SK-N-SH treated with all-trans-retinoic acid at 6 μM for 48 hours (cell line): ENCODE data around the gene STK32B.

Experiments
- ARNTL ChIP-seq: fragments of 450-650 bp; formaldehyde crosslinking; IDR thresholded peaks from 2 replicates; pipeline ENCODE4 v1.5.0; 2020; ENCODE audit warnings: low read depth, mild to moderate bottlenecking, moderate library complexity, borderline replicate concordance
- CREB5 ChIP-seq: fragments of 250-450 bp; sonication (Bioruptor Pico); IDR thresholded peaks from 2 replicates; pipeline ENCODE4 v1.5.1; 2020; ENCODE audit warnings: low read depth, mild to moderate bottlenecking, moderate library complexity
- CSDC2 ChIP-seq: fragments of 250-450 bp; sonication (Bioruptor Pico); IDR thresholded peaks from 2 replicates; pipeline ENCODE4 v1.5.0; 2020; ENCODE audit warnings: mild to moderate bottlenecking, moderate library complexity
- PATZ1 ChIP-seq: fragments of 250-450 bp; sonication (Bioruptor Pico); IDR thresholded peaks from 2 replicates; pipeline ENCODE4 v1.8.0; 2020; ENCODE audit warnings: mild to moderate bottlenecking, moderate library complexity, borderline replicate concordance
- RARB ChIP-seq: fragments of 250-450 bp; sonication (Bioruptor Pico); IDR thresholded peaks from 2 replicates; pipeline ENCODE4 v1.8.0; 2021; ENCODE audit warnings: mild to moderate bottlenecking, moderate library complexity
- SNAI2 ChIP-seq: fragments of 250-450 bp; sonication (Bioruptor Pico); IDR thresholded peaks from 2 replicates; pipeline ENCODE4 v1.5.0; 2020; ENCODE audit warnings: mild to moderate bottlenecking, moderate library complexity
- TOX ChIP-seq: fragments of 250-450 bp; sonication (Bioruptor Pico); IDR thresholded peaks from 2 replicates; pipeline ENCODE4 v1.8.0; 2021; ENCODE audit warnings: mild to moderate bottlenecking, moderate library complexity, borderline replicate concordance
- TSHZ2 ChIP-seq: fragments of 250-450 bp; sonication (Bioruptor Pico); IDR thresholded peaks from 2 replicates; pipeline ENCODE4 v1.5.0; 2020; ENCODE audit warnings: mild to moderate bottlenecking, moderate library complexity
- ZFP30 ChIP-seq: fragments of 450-650 bp; formaldehyde crosslinking; IDR thresholded peaks from 2 replicates; pipeline ENCODE4 v1.5.0; 2022; ENCODE audit warnings: mild to moderate bottlenecking, moderate library complexity
- ZNF70 ChIP-seq: fragments of 450-650 bp; formaldehyde crosslinking; IDR thresholded peaks from 2 replicates; pipeline ENCODE4 v1.5.0; 2020; ENCODE audit warnings: mild to moderate bottlenecking, moderate library complexity
- ZNF8 ChIP-seq: fragments of 450-650 bp; formaldehyde crosslinking; IDR thresholded peaks from 2 replicates; pipeline ENCODE4 v1.5.0; 2020; ENCODE audit warnings: mild to moderate bottlenecking, moderate library complexity

DNA sequence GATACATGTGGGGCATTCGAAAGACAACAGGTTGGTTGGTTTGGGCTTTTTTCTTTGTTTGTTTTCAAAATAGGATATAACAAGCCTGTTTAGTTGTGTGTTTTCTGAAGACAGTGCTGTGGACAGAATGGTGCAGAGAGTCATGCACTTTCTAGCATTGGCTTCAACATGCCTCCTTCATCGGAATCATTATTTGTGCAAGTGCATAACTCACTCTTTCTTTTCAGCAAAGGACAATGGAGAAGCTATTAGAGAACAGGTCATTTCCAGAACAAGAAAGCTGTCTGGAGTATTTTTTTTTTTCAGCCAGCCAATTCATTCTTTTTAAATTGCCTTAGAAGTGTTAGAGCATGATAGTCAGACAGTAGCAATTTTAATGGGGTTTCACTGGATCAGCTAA, 225.8 kb downstream of the STK32B start:
- TF ChIP-seq PATZ1 (CRISPR knock-in tag) (no peak), ARNTL (CRISPR knock-in tag) (no peak), ZFP30 (CRISPR knock-in tag) (no peak), SNAI2 (no peak), CSDC2 (CRISPR knock-in tag) (no peak), ZNF8 (CRISPR knock-in tag) (no peak), CREB5 (no peak), TSHZ2 (CRISPR knock-in tag) (no peak), TOX (CRISPR knock-in tag) (no peak), RARB (CRISPR knock-in tag) (no peak), ZNF70 (CRISPR knock-in tag) (no peak)
